ENCODE measurements around the gene SHROOM2.

The SHROOM2 gene

DNA sequence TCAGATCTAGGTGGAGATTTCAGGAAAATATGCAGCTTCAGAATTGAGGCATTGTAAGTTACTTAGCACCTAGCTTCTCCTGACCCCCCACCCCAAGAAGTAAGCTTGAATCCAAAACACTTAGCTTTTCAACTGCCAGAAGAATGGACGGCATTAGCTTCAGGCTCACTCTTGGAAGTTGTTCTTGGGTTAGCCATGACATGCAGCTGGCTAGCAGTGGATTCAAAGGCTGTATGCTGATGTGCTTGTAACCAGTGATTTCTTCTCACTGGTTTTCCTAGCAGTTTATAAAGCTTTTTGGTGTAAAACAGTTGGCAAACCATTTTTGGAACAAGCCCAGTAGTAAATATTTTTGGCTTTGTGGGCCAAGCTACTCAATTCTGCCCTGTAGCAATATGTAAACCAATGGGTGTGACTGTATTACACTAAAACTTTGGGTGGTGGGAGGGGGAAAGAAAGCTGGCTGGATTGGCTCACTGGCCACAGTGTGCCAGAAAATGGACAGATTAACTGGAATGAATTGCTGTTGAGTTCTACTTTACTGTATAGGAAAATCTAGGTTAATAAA is 85.6 kb downstream of the SHROOM2 start:
- no peak for DNase-seq

DNA sequence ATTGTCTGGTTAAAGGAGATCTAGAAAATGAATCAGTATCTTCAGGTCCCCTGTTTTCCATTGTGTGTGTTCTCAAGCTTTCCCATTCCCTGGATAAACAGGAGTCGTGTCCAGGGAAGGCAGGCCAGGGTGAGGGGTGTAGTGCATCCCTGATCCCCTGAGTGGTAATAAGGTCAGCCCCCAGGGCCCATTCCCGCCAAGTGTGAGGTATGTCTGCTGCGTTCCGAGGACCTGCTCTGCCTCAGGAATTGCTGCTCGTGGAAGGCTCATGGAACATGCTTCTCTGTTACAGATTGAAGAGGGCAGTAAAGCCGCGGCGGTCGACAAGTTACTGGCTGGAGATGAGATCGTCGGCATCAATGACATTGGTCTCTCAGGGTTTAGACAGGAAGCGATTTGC is 87.1 kb downstream of the SHROOM2 start:
- DNase-seq = no peak

GRCh38 chrX:9873952-9874351 is 87.7 kb downstream of the SHROOM2 start:
- no peak for DNase-seq

- no peak for DNase-seq
These were observed 88.3 kb downstream of the SHROOM2 start for GRCh38 chrX:9874483-9874882.

- no peak for DNase-seq
These were observed 89.6 kb downstream of the SHROOM2 start for GRCh38 chrX:9875801-9876200.

- no peak for DNase-seq
These were observed 90.0 kb downstream of the SHROOM2 start for GRCh38 chrX:9876201-9876600.

- peak; percentile 17 for DNase-seq
These were observed 92.1 kb downstream of the SHROOM2 start for GRCh38 chrX:9878146-9878820.

DNA sequence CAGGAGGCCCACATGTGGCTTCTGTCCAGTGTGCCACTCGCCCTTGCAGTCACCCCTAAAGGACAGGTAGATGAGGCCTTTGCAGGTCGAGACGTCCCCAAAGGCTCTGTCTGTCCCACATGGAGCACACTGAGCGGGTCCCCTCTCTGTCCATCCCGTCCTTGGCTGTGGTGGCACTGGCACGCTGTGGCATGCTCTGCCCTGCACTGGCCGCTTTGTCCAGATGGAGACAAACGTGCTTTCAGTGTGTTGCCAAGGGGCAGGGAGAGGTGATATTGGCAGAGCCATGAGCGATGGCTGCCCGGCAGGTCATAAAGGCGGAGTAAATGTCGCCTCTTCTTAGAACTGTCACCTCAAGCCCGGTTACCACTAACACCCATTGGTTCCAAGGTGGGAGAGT is 94.0 kb downstream of the SHROOM2 start:
- no peak for DNase-seq

GRCh38 chrX:9880870-9881269 is 94.6 kb downstream of the SHROOM2 start:
- no peak for DNase-seq

GRCh38 chrX:9882669-9883446 is 96.6 kb downstream of the SHROOM2 start:
- no peak for DNase-seq

GRCh38 chrX:9884031-9884779 is 98.0 kb downstream of the SHROOM2 start:
- DNase-seq = no peak

GRCh38 chrX:9885150-9885549 is 98.9 kb downstream of the SHROOM2 start:
- DNase-seq = peak; percentile 13

DNA sequence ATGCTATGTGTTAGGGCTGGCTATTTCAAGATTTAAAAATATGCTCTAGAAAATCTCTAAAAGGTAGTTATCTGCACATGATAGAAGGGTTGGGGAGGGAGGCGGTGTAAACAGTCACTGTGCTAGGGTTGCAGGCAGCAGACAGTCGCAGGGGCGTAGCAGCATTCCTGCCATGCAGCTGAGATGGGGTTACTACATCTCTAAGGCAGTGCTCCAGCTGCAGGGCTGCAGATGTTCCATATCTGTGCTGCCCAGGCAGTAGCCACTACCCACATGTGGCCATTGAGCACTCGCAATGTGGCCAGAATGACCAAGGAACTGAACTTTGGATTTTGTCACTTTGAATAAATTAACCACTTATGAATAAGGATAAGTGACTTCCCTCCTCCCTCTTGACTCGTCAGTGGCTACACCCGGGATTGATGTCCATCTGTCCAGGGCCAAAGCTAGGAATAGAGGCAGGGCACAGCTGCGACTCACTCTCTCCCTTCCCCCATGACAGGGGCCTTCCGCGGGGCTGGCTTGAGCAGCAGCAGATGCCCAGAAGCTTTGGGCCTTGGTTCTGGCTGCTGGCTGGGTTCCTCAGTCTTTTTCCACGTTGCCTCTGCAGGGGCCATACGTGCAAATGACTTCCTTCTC is 101.5 kb downstream of the SHROOM2 start:
- no peak for DNase-seq

DNA sequence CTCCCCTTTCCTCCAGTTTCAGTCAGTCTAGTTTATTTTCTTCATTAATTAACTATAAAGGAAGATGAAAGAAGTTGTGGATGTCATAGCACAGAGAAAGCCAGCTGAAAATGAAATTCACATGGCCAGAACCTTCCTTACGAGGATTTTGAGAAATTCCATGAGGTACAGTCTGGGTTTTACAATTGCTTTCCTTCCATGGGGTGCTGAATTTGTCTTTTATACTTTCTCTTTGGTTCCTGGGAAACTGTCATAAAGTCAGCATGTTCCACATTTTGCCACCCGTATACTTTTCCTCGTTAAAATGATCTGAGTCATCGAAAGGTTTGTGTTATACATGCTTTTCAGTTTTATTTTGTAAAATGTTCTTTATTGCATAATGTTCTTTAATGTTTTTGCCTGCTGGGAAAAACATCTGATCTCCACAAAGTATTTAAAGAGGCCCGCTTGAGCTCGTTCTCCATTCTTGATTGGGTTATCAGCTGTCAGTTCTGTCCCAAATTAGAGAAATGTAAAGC is 102.8 kb downstream of the SHROOM2 start:
- DNase-seq = no peak

- no peak for DNase-seq
These were observed 104.5 kb downstream of the SHROOM2 start for GRCh38 chrX:9890681-9891091.

GRCh38 chrX:9895225-9895912 is 109.1 kb downstream of the SHROOM2 start:
- DNase-seq = no peak

DNA sequence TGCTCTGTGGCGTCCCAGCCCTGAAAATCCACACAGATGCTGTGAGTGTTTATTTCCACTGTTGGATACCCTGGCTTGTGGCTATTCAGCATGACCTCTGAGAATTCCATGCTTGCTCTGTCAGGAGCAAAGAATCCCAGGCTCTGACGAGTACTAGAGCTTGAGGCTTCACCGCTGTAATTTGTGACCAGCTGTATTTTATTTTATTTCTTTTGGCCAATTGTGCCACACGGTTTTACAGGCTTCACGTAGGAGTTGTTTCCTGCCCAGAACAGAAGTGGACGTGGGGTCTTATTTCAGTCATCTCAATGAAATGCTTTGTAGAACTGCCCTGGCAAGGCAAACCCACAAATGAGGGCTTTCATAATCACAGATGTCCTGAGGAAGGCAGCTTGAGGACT is 111.5 kb downstream of the SHROOM2 start:
- no peak for DNase-seq

DNA sequence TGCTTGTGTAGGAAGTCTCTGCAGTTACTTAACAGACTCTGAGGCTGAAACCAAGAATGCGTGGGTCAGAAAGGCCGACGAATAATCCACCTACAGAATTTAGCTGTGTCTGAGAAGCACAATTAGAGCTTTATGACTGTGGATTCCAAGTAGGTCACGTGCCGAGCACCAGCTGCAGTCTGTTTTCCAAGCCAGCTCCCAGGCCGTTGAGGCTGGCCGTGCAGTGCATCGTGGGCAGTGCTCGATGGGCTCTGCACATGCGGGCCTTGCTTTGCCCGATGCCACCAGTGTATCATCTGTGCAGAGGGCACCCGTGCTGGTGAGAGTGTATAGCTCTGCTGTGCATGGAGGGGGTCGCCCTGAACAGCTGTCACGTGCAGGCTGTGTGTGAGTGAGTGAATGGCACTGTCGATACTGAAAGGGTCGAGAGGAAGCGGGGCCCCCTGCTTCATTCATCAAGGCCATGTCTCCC is 113.4 kb downstream of the SHROOM2 start:
- DNase-seq = no peak

- peak; percentile 19 for DNase-seq
These were observed 116.4 kb downstream of the SHROOM2 start for GRCh38 chrX:9902656-9903055.

GRCh38 chrX:9903146-9903545 is 116.9 kb downstream of the SHROOM2 start:
- peak; percentile 19 for DNase-seq

DNA sequence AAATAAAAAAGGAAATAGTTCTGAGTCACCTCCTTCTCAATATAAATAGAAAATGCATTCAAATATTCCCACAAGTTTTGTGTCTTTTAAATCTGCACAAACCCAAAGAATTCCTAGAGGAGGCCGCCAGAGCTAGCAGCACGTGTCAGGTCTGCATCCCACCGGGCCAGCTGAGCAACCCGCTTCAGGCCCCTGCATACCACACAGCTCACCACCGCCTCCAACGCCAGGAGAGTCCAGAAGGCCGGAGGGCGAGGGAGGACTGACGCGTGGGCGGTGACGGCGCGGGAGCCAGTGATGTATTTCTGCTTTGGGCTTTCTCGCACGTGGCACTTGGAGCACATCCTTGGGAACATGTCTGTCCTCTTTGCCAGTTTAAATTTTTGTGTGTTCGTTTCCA is 119.1 kb downstream of the SHROOM2 start:
- DNase-seq = no peak

GRCh38 chrX:9905721-9906120 is 119.5 kb downstream of the SHROOM2 start:
- DNase-seq = no peak

All from NCI-H1694 treated with DMSO at 0.1 percent for 48 hours (cell line).